GM18868 (cell line): ENCODE results near the gene PRM2.

Experiments used
- ATAC-seq: cut with Tn5 transposase; IDR thresholded peaks from one replicate; pipeline ENCODE4 v1.9.1; 2021; ENCODE audit warnings: mild to moderate bottlenecking, moderate library complexity; ENCODE audit not compliant: unreplicated experiment

The PRM2 gene

GRCh38 chr16:11250786-11251524, 25.3 kb downstream of the PRM2 start:
- ATAC-seq = no peak

- no peak for ATAC-seq
These were observed 26.0 kb downstream of the PRM2 start for GRCh38 chr16:11250091-11250785.

- ATAC-seq = no peak
These were observed 26.8 kb downstream of the PRM2 start for GRCh38 chr16:11249233-11250061.

GRCh38 chr16:11248133-11248532, 28.1 kb downstream of the PRM2 start:
- peak; percentile 39 for ATAC-seq

GRCh38 chr16:11245988-11246387, 30.3 kb downstream of the PRM2 start:
- no peak for ATAC-seq

GRCh38 chr16:11245222-11245737, 31.0 kb downstream of the PRM2 start:
- no peak for ATAC-seq

- no peak for ATAC-seq
These were observed 33.6 kb downstream of the PRM2 start for GRCh38 chr16:11242658-11243057.

- ATAC-seq = no peak
These were observed 34.6 kb downstream of the PRM2 start for GRCh38 chr16:11241480-11242204.

GRCh38 chr16:11240636-11241473, 35.4 kb downstream of the PRM2 start:
- no peak for ATAC-seq

GRCh38 chr16:11239644-11240632, 36.3 kb downstream of the PRM2 start:
- ATAC-seq = no peak

GRCh38 chr16:11238272-11239202, 37.7 kb downstream of the PRM2 start:
- no peak for ATAC-seq

- no peak for ATAC-seq
These were observed 39.6 kb downstream of the PRM2 start for GRCh38 chr16:11236461-11237254.

GRCh38 chr16:11235703-11235991, 40.6 kb downstream of the PRM2 start:
- no peak for ATAC-seq

- ATAC-seq = no peak
These were observed 41.2 kb downstream of the PRM2 start for GRCh38 chr16:11234884-11235702.

GRCh38 chr16:11233727-11234376, 42.4 kb downstream of the PRM2 start:
- no peak for ATAC-seq
